Omental fat pad (tissue), 4 donors: ENCODE results near the gene CD164. TPM values are rescaled to one million over a fixed set of nuclear protein-coding genes. Genes with fewer than 3 reads are reported as not detected.

ENCODE experiments used
- ATAC-seq: fragments of 150-250 bp; one replicate; pipeline ENCODE4 v1.9.1; 2016; ENCODE audit warnings: mild to moderate bottlenecking, moderate library complexity; ENCODE audit not compliant: low FRiP score
- DNase-seq: peaks from one replicate; pipeline ENCODE4 v3.0.0-alpha.2; 2019; ENCODE audit warnings: low spot score
- CTCF ChIP-seq, 3 donors: fragments of 450-650 bp; IDR thresholded peaks; one replicate each; pipeline ENCODE4 v1.5.1; 2016 to 2017; ENCODE audit warnings: antibody characterized with exemption in 3 of 3, mild to moderate bottlenecking in 3 of 3, moderate library complexity in 2 of 3
- total RNA-seq, 4 donors: library from RNA; depleted of rRNA; stranded (reverse); fragments of >200 nt; gene quantifications; one replicate each; pipeline ENCODE4 v1.1.0, GENCODE V29; 2016

Gene CD164
- total RNA-seq, 4 donors from 2014 or later = 146 to 273 (median 236) TPM

GRCh38 chr6:109316909-109317308 is 65.4 kb downstream of the CD164 start:
- ATAC-seq (no peak), DNase-seq (no peak)

More at GRCh38 chr6:109316909-109317308, 65.4 kb downstream of the CD164 start:
- no peak for TF ChIP-seq CTCF (IDR thresholded peaks at IDR 0.05)

Other genes starting within 250 kb of the CD164 start
- 1 to 10 TPM; 2.3 to 7.4 (median 4.1) TPM for gene PPIL6, start 58.2 kb upstream of the CD164 start, total RNA-seq
- 10 to 100 TPM; 10.2 to 16.2 (median 10.7) TPM for gene SMPD2, start 58.3 kb upstream of the CD164 start, total RNA-seq
- 10 to 100 TPM; 14.0 to 48.7 (median 30.2) TPM for gene MICAL1, start 73.3 kb upstream of the CD164 start, total RNA-seq
- gene ZBTB24, start 100.8 kb upstream of the CD164 start, total RNA-seq = 1 to 10 TPM; 4.7 to 9.8 (median 6.9) TPM